HEK293 (cell line): ENCODE data around the gene FIBCD1.

ENCODE experiments used
- CTCF ChIA-PET: fragments of 350-600 bp; formaldehyde crosslinking; extraction: SDS; loops from one replicate; lab custom pipeline; 2021; ENCODE audit warnings: antibody characterized with exemption; lab: Yijun Ruan, JAX
- POLR2A ChIA-PET: fragments of 300-600 bp; formaldehyde crosslinking; extraction: SDS; loops from one replicate; lab custom pipeline; 2020; ENCODE audit warnings: antibody characterized with exemption, inconsistent platforms; lab: Yijun Ruan, JAX
- H3K27ac ChIP-seq: fragments of 200-500 bp; sonication (Bioruptor generic); 2 replicates; pipeline ENCODE4 v1.5.1; 2014; ENCODE audit warnings: low read depth, low read length, control low read depth, inconsistent platforms; ENCODE audit errors: extremely low read depth
- H3K36me3 ChIP-seq, 2 experiments: fragments of 200-500 bp in 1 of 2; sonication (Bioruptor generic) in 1 of 2; 1 replicate in 1 of 2; 2 replicates in 1 of 2; pipeline ENCODE4 v1.5.1; 2014 to 2017; ENCODE audit warnings: inconsistent platforms in 2 of 2, low read length in 2 of 2; ENCODE audit not compliant: control insufficient read depth in 2 of 2, insufficient read depth in 1 of 2
- H3K4me1 ChIP-seq: fragments of 200-500 bp; sonication (Bioruptor generic); 2 replicates; pipeline ENCODE4 v1.5.1; 2014; ENCODE audit warnings: mild to moderate bottlenecking, low read length, inconsistent platforms; ENCODE audit not compliant: control insufficient read depth, insufficient read depth
- H3K4me3 ChIP-seq: 2 replicates; pipeline ENCODE4 v1.5.1; 2011; ENCODE audit warnings: low read depth, mild to moderate bottlenecking, control low read depth, low read length, moderate library complexity
- H3K9me3 ChIP-seq: fragments of 200-500 bp; sonication (Bioruptor generic); 2 replicates; pipeline ENCODE4 v1.5.1; 2014; ENCODE audit warnings: low read depth, low read length, inconsistent platforms; ENCODE audit not compliant: control insufficient read depth, insufficient read depth
- GLIS2 ChIP-seq: fragments of 450-650 bp; formaldehyde crosslinking; IDR thresholded peaks from 2 replicates; pipeline ENCODE4 v1.5.1; 2016; ENCODE audit warnings: missing biosample characterization, missing genetic modification characterization
- MYNN ChIP-seq: fragments of 450-650 bp; formaldehyde crosslinking; IDR thresholded peaks from 2 replicates; pipeline ENCODE4 v1.5.1; 2016; ENCODE audit warnings: missing biosample characterization, missing genetic modification characterization, borderline replicate concordance
- PRDM10 ChIP-seq: fragments of 450-650 bp; formaldehyde crosslinking; IDR thresholded peaks from 2 replicates; pipeline ENCODE4 v1.5.1; 2016; ENCODE audit warnings: missing biosample characterization, missing genetic modification characterization
- SP2 ChIP-seq: fragments of 450-650 bp; formaldehyde crosslinking; IDR thresholded peaks from 2 replicates; pipeline ENCODE4 v1.5.1; 2016; ENCODE audit warnings: missing biosample characterization, missing genetic modification characterization
- SP7 ChIP-seq: fragments of 450-650 bp; formaldehyde crosslinking; IDR thresholded peaks from 2 replicates; pipeline ENCODE4 v1.5.1; 2016; ENCODE audit warnings: missing biosample characterization, missing genetic modification characterization
- TRIM28 ChIP-seq: IDR thresholded peaks from 2 replicates; pipeline ENCODE4 v1.6.1; 2011; ENCODE audit warnings: low read length, control low read depth, borderline replicate concordance
- ZNF169 ChIP-seq: fragments of 450-650 bp; formaldehyde crosslinking; IDR thresholded peaks from 2 replicates; pipeline ENCODE4 v1.5.1; 2016; ENCODE audit warnings: missing biosample characterization, missing genetic modification characterization
- ZNF26 ChIP-seq: fragments of 450-650 bp; formaldehyde crosslinking; IDR thresholded peaks from 2 replicates; pipeline ENCODE4 v1.5.1; 2016; ENCODE audit warnings: missing biosample characterization, missing genetic modification characterization
- ZNF311 ChIP-seq: fragments of 450-650 bp; formaldehyde crosslinking; IDR thresholded peaks from 2 replicates; pipeline ENCODE4 v1.5.1; 2017; ENCODE audit warnings: missing biosample characterization, missing genetic modification characterization, borderline replicate concordance
- ZNF37A ChIP-seq: fragments of 450-650 bp; IDR thresholded peaks from 2 replicates; pipeline ENCODE4 v1.5.1; 2018; ENCODE audit warnings: missing biosample characterization, missing genetic modification characterization
- ZNF391 ChIP-seq: fragments of 450-650 bp; formaldehyde crosslinking; IDR thresholded peaks from 2 replicates; pipeline ENCODE4 v1.5.1; 2016; ENCODE audit warnings: low read depth, missing biosample characterization, missing genetic modification characterization, borderline replicate concordance
- ZNF416 ChIP-seq: fragments of 450-650 bp; formaldehyde crosslinking; IDR thresholded peaks from 2 replicates; pipeline ENCODE4 v1.5.1; 2016; ENCODE audit warnings: missing biosample characterization, missing genetic modification characterization
- ZNF423 ChIP-seq: fragments of 450-650 bp; formaldehyde crosslinking; IDR thresholded peaks from 2 replicates; pipeline ENCODE4 v1.5.1; 2016; ENCODE audit warnings: missing biosample characterization, missing genetic modification characterization
- ZNF449 ChIP-seq: fragments of 450-650 bp; formaldehyde crosslinking; IDR thresholded peaks from 2 replicates; pipeline ENCODE4 v1.5.1; 2017; ENCODE audit warnings: missing biosample characterization, mild to moderate bottlenecking, missing genetic modification characterization, moderate library complexity
- ZNF518A ChIP-seq: fragments of 450-650 bp; formaldehyde crosslinking; conservative IDR thresholded peaks from 2 replicates; pipeline ENCODE4 v1.5.1; 2016; ENCODE audit warnings: low read depth, missing biosample characterization, missing genetic modification characterization
- ZNF521 ChIP-seq: fragments of 450-650 bp; formaldehyde crosslinking; IDR thresholded peaks from 2 replicates; pipeline ENCODE4 v1.5.1; 2017; ENCODE audit warnings: missing biosample characterization, mild to moderate bottlenecking, missing genetic modification characterization
- ZNF558 ChIP-seq: fragments of 450-650 bp; formaldehyde crosslinking; IDR thresholded peaks from 2 replicates; pipeline ENCODE4 v1.5.1; 2016; ENCODE audit warnings: missing biosample characterization, missing genetic modification characterization
- ZNF626 ChIP-seq: fragments of 450-650 bp; sonication (Bioruptor Pico); formaldehyde crosslinking; IDR thresholded peaks from 2 replicates; pipeline ENCODE4 v1.5.1; 2018; ENCODE audit warnings: missing biosample characterization, missing genetic modification characterization, inconsistent platforms
- ZNF639 ChIP-seq: fragments of 450-650 bp; formaldehyde crosslinking; IDR thresholded peaks from 2 replicates; pipeline ENCODE4 v1.5.1; 2016; ENCODE audit warnings: missing biosample characterization, missing genetic modification characterization
- ZNF701 ChIP-seq: fragments of 450-650 bp; formaldehyde crosslinking; IDR thresholded peaks from 2 replicates; pipeline ENCODE4 v1.5.1; 2016; ENCODE audit warnings: missing biosample characterization, missing genetic modification characterization
- ZNF768 ChIP-seq: fragments of 450-650 bp; formaldehyde crosslinking; IDR thresholded peaks from 2 replicates; pipeline ENCODE4 v1.5.1; 2018; ENCODE audit warnings: missing biosample characterization, mild to moderate bottlenecking, missing genetic modification characterization
- ZNF843 ChIP-seq: fragments of 450-650 bp; formaldehyde crosslinking; IDR thresholded peaks from 2 replicates; pipeline ENCODE4 v1.5.1; 2016; ENCODE audit warnings: missing biosample characterization, missing genetic modification characterization

The FIBCD1 gene

GRCh38 chr9:130980526-130980925, 41.5 kb upstream of the FIBCD1 start:
- Histone ChIP-seq H3K4me1 (no peaks in the 10 kb centered on the region), H3K36me3 (no peaks in the 10 kb centered on the region), H3K9me3 (no peaks in the 10 kb centered on the region), H3K4me3 (no peak overlapping the region), H3K27ac (no peak overlapping the region)
- TF ChIP-seq ZNF558 (tag by site-specific recombination) (no peak), MYNN (tag by site-specific recombination) (no peak), ZNF311 (tag by site-specific recombination) (no peak), ZNF518A (no peak), ZNF843 (tag by site-specific recombination) (no peak), PRDM10 (no peak), ZNF701 (tag by site-specific recombination) (no peak), ZNF626 (tag by site-specific recombination) (no peak), ZNF768 (tag by site-specific recombination) (no peak), ZNF639 (tag by site-specific recombination) (no peak), TRIM28 (no peak), ZNF416 (tag by site-specific recombination) (no peak), GLIS2 (tag by site-specific recombination) (no peak), ZNF521 (no peak)
- POLR2A ChIA-PET, result interaction anchor here (0.5 kb wide), 1 partner anchor 14 kb away, joined by 7 read pairs; no protein-coding TSS in a partner anchor
- CTCF ChIA-PET, result interaction anchor here (0.6 to 1.8 kb wide), 5 partner anchors 16 to 114 kb away, joined by 3 to 10 read pairs (median 4); no protein-coding TSS in a partner anchor

DNA sequence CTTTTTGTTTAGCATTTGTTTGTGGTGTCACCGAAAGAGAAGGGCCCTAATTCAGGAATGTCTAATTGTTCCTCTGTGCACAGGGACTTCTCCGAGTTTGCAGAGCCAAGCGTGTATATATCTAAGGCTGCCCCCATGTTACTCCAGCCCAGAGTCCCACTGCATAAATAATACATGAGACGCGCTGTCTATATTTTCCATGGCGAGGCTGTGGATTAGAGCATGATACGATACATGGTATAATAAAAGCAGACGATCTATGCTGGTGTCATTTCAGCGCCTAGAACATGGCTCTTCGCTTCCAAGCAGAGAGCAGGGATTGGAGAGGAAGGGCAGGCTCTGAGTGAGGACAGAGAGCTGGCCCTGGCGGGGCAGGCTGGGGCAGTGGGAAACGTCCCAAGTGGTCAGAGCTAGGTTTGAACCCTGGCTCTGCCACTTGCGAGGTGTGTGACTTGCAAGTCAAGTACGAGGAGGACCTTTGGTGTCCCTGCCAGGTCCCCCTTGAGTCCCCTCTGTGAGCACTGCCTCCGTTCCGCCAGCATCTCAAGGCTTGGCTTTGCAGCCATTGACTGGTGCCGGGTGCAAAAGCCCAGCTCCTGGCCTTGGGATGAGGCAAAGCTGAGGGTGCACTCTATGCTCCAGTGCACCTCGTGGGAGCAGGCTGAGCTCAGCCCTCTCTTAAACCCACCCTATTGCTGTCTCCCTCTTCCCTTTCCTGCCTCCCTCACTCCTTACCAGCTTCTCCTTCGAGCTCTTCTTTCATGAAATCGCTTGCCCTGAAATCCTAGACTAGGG, 40.7 kb upstream of the FIBCD1 start:
- Histone ChIP-seq H3K36me3 (no peaks in the 10 kb centered on the region), H3K9me3 (no peaks in the 10 kb centered on the region), H3K27ac (no peak overlapping the region), H3K4me1 (no peaks in the 10 kb centered on the region), H3K4me3 (no peak overlapping the region)
- POLR2A ChIA-PET, result interaction anchor here (0.5 to 0.7 kb wide), 2 partner anchors 14 to 25 kb away, joined by 3 to 7 read pairs; no protein-coding TSS in a partner anchor
- CTCF ChIA-PET, result interaction anchor here (1.2 to 1.8 kb wide), 2 partner anchors 19 to 39 kb away, joined by 4 to 10 read pairs; no protein-coding TSS in a partner anchor
- no peak for TF ChIP-seq ZNF449 (tag by site-specific recombination)
- TF ChIP-seq SP2 (tag by site-specific recombination), result no peak
- TF ChIP-seq ZNF423 (tag by site-specific recombination), result no peak
- no peak for TF ChIP-seq ZNF391 (tag by site-specific recombination)
- no peak for TF ChIP-seq ZNF26 (tag by site-specific recombination)
- TF ChIP-seq ZNF169, result no peak
- no peak for TF ChIP-seq SP7 (tag by site-specific recombination)
- TF ChIP-seq ZNF37A (tag by site-specific recombination), result no peak
